Parietal lobe (tissue), 1 donor: Measurements from ENCODE around the gene SYNJ2BP. TPM values are rescaled to one million over a fixed set of nuclear protein-coding genes. Genes with fewer than 3 reads are reported as not detected.

Source experiments
- total RNA-seq: library from RNA; depleted of rRNA; stranded (reverse); fragments of >200 nt; gene quantifications from one replicate; pipeline ENCODE4 v1.2.3, GENCODE V29; 2014

The SYNJ2BP gene, protein sequence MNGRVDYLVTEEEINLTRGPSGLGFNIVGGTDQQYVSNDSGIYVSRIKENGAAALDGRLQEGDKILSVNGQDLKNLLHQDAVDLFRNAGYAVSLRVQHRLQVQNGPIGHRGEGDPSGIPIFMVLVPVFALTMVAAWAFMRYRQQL
- total RNA-seq = 26.9 TPM

DNA sequence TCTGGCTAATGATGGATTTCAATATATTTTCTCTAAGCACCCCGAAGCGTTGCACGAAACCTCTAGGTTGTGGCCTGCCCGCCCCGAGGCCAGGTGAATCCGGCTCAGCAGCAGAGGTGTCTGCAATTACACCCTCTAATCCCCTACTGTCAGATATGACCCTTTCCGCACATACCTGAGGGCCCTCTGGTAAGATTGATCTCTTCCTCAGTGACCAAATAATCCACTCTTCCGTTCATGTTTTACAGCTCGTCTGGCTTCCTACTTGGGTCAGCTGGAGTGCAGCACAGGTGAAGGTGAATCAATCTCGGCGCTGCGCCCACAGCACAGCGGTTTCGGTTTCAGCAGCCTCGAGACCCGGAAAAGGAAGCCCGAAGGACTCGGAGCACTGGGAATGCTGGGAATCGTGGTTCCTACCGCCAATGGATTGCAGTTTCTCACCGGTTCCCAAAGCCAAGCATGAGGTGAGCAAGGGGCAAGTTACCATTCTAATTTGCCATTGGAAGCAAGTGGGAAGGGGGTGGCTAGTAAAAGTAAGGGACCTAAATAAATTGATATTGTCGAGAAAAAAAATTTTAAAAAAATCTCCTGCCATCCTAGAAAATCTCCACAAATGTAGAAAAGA lies at the start of gene SYNJ2BP:
SYNJ2BP (minus strand) TSS at position 366 of the 625 bp plus-strand sequence; CDS start at position 239, 127 bp downstream.

DNA sequence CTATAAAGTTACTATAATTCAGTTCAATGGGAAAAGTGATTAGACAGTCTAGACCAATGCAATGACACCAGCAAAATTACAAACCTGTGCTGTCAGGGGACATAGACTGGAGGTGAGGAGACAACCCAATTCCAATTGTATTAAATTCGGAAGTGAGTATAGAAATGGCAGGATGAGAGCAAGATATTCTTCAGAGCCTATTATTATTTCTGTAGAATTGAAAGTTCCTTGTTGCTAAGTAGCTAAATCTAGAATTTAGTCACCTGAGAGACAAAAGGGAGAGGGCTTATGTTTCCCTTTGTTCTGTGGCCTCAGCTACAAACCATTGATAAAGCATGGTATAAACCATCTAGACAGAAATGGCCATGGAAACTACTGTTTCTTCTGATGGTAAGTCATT lies 35.0 kb upstream of the SYNJ2BP start, which contains the start of gene ADAM21:
ADAM21 (plus strand) TSS at position 301 of the 400 bp plus-strand sequence. CDS start 5,326 bp downstream, outside the sequence.

Other genes with a start within 250 kb of the SYNJ2BP start
- 46.0 TPM for gene SLC8A3, start 228.1 kb downstream of the SYNJ2BP start, total RNA-seq
- gene COX16, start 57.4 kb downstream of the SYNJ2BP start, total RNA-seq = 26.6 TPM
- not detected for gene ADAM21, start 35.1 kb upstream of the SYNJ2BP start, total RNA-seq
- 9.4 TPM for gene ADAM20, start 117.9 kb upstream of the SYNJ2BP start, total RNA-seq
- gene MED6, start 183.6 kb upstream of the SYNJ2BP start, total RNA-seq = 100 TPM
- gene TTC9, start 224.8 kb upstream of the SYNJ2BP start, total RNA-seq = 26.9 TPM